Astrocyte of the cerebellum (primary cell): ENCODE data around the gene JKAMP.

Source experiments
- DNase-seq: peaks from one replicate; pipeline ENCODE4 v3.0.0-alpha.2; 2011; ENCODE audit warnings: low read depth
- H3K4me3 ChIP-seq: 2 replicates; pipeline ENCODE4 v1.5.1; 2011; ENCODE audit warnings: mild to moderate bottlenecking, low read depth, low read length, moderate library complexity
- in situ Hi-C: cut with HindIII; loops from 2 replicates; pipeline ENCODE4 v1.10.0; 2017; ENCODE audit warnings: low sequenced_read_pairs
- TF ChIP-seq, protein P1 (sequence below): IDR thresholded peaks from 2 replicates; pipeline ENCODE4 v1.5.1; 2012; ENCODE audit warnings: low read length, low read depth, moderate library complexity, mild to moderate bottlenecking; ENCODE audit errors: missing control alignments

JKAMP gene

DNA sequence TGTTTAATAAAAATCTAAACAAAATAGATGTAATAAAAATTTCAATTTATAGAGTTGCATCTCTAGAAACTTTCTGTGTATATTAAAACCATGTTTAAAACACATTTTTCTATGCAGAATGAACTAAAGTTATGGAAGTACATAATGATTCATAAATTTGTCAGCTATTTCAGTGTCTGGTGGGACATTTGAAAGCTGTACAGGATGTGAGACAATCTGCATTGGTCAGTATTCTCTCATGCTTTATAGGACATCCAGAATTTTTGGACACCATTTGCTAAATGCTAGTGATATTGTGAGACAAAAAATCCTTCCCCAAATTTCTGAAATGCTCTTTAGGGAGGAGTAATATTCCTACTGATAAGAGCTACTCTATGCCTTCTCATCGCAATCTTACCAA lies 32.5 kb upstream of the JKAMP start:
- TF ChIP-seq, protein P1, sequence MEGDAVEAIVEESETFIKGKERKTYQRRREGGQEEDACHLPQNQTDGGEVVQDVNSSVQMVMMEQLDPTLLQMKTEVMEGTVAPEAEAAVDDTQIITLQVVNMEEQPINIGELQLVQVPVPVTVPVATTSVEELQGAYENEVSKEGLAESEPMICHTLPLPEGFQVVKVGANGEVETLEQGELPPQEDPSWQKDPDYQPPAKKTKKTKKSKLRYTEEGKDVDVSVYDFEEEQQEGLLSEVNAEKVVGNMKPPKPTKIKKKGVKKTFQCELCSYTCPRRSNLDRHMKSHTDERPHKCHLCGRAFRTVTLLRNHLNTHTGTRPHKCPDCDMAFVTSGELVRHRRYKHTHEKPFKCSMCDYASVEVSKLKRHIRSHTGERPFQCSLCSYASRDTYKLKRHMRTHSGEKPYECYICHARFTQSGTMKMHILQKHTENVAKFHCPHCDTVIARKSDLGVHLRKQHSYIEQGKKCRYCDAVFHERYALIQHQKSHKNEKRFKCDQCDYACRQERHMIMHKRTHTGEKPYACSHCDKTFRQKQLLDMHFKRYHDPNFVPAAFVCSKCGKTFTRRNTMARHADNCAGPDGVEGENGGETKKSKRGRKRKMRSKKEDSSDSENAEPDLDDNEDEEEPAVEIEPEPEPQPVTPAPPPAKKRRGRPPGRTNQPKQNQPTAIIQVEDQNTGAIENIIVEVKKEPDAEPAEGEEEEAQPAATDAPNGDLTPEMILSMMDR = no peak
- no peak overlapping the region for H3K4me3 ChIP-seq
- DNase-seq = no peak
- in situ Hi-C loops = no loop called here

DNA sequence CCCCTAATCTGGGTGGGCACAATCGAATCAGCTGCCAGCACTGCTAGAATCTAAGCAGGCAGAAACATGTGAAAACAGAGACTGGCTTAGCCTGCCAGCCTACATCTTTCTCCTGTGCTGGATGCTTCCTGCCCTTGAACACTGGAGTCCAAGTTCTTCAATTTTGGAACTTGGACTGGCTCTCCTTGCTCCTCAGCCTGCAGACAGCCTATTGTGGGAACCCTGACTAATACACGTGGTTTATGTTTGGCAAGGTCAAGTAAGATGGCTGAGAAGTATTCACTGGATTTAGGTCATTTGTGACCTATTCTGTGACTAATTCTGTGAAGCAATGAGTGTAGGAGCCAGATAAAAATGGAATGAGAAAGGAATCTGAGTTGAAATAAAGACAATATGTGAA lies 30.2 kb upstream of the JKAMP start:
- in situ Hi-C loops = no loop called here
- H3K4me3 ChIP-seq = no peak overlapping the region
- DNase-seq = peak; percentile 85
- TF ChIP-seq, protein P1 = no peak

DNA sequence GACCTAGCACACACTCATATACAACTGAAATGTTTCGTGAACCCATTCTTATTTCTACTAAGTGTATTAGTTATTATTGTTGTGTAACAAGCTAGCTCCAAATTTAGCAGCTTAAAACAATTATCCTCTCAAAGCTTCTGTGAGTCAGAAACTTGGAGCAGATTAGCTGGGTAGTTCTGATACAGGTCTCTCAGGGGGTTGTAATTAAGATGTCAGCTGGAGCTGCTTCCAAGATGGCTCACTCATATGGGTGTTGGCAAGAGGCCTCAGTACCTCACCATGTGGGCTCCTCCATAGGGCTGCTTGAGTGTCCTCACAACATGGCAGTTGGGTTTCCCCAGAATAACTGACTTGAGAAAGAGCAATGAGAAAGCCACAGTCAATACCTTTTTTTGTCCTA lies 28.9 kb upstream of the JKAMP start:
- in situ Hi-C loops = no loop called here
- no peak overlapping the region for H3K4me3 ChIP-seq
- DNase-seq = no peak
- TF ChIP-seq, protein P1 = no peak

DNA sequence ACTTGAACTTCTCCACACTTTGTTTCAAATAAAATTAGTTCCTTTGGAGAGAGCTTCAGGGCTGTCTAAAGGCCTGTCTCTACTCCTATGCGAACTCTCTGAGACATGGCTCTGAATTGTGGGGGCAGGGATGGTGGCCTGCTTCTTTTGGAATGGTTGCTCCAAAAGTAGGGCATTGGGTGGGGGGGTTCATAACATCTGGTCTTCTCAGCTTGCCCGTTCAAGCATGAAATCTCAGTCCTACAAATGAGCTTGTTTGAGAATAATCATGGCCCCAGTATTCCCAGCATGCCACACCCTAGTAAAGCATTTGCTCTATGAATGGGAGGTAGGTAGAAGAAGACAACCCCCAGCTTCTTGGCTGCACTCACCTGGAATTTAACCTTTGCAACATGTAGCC lies 25.8 kb upstream of the JKAMP start:
- no peak for DNase-seq
- TF ChIP-seq, protein P1 = no peak
- H3K4me3 ChIP-seq = no peak overlapping the region
- in situ Hi-C loops = no loop called here

DNA sequence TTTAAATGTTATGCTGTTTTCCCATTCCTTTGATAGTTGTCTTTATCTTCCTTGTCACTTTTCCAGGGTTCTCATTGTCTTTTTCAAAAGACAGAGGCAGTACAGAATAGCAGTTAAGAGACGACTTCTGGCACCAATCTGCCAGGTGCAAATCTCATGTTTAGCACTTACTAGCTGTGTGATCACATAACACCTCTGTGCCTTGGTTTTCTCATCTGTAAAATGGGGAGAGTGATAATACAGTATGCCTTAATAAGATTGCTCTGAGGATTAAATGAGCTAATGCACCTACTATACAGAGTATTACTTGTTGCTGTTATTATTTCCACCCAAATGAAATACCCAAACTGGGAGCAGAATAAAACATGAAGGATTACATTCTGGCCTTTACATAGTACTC lies 23.9 kb upstream of the JKAMP start:
- TF ChIP-seq, protein P1 = no peak
- in situ Hi-C loops = no loop called here
- DNase-seq = no peak
- H3K4me3 ChIP-seq = no peak overlapping the region

DNA sequence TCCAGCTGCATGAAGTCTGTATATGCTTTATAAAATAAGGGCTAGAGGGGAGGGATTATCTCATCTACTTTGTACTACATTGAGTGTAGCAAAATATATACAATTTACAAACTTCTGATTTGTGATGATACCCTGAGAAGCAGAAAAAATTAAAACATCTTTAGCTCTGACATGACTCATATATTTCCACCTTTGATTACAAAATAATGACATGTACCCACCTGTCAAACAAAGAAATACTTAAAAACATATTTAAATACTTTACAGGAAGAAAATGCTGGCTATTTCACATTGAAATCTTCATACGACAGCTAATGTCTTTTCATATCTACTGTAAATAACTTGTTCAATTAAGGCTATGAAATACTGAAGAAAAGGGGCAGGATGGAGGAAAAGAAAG lies 22.4 kb upstream of the JKAMP start:
- no peak for DNase-seq
- TF ChIP-seq, protein P1 = no peak
- in situ Hi-C loops = no loop called here
- no peak overlapping the region for H3K4me3 ChIP-seq
